IPS-15b (cell line): ENCODE results near the gene SLC6A19.

ENCODE experiments used
- H3K27me3 ChIP-seq: one replicate; pipeline ENCODE4 v1.6.1; 2013; ENCODE audit warnings: low read length; ENCODE audit not compliant: control insufficient read depth, insufficient read depth
- H3K36me3 ChIP-seq: one replicate; pipeline ENCODE4 v1.6.1; 2013; ENCODE audit warnings: low read length; ENCODE audit not compliant: control insufficient read depth, insufficient read depth
- H3K4me1 ChIP-seq: one replicate; pipeline ENCODE4 v1.6.1; 2013; ENCODE audit warnings: mild to moderate bottlenecking, low read length; ENCODE audit not compliant: control insufficient read depth, insufficient read depth
- H3K4me3 ChIP-seq: one replicate; pipeline ENCODE4 v1.5.1; 2013; ENCODE audit warnings: low read depth, low read length
- H3K9ac ChIP-seq: one replicate; pipeline ENCODE4 v1.6.1; 2013; ENCODE audit warnings: low read depth, mild to moderate bottlenecking, low read length
- H3K9me3 ChIP-seq: one replicate; pipeline ENCODE4 v1.6.1; 2013; ENCODE audit warnings: mild to moderate bottlenecking, low read length; ENCODE audit not compliant: control insufficient read depth, insufficient read depth

The SLC6A19 gene

DNA sequence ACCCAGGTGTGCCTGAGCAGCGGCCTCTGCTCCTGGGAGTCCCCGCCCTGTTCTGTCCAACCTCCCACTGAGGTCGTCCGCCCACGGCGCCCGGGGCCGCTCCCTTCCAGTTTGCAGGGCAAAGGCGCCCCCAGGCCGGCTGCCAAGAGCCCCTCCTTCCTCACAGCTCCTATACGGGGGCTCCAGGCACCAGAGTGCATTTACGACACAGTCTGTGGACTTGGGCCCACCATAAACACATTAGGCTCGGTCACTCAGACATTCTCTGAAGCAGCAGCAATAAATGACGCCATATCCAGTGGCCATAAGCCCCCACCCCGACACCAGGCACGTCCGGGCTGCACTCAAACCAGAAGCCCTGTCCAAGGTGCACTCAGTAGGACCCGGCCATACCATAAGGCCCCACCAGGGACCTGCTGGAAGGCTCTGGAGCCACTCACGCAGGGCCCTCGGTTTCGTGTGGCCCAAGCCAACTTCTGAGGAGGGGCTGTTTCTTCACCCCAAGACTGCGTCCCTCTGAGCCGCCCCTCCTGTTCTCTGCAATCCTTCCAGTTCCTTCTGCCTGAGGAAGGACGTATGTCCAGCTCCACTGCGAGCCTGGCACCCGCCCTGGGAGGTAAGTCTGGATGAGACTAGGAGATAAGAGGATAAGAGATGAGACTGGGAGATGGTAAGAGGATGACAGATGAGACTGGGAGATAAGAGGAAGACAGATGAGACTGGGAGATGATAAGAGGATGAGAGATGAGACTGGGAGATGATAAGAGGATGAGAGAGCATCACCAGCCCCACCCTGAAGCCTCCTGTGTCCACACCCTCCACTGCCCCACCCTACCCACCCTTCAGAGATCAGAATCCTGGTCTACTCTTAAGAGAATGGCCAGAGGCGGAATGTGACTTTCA, 50.5 kb downstream of the SLC6A19 start:
- Histone ChIP-seq H3K36me3 (no peaks in the 10 kb centered on the region), H3K4me1 (no peaks in the 10 kb centered on the region), H3K27me3 (no peaks in the 10 kb centered on the region), H3K4me3 (no peak overlapping the region), H3K9ac (no peak overlapping the region), H3K9me3 (no peaks in the 10 kb centered on the region)

DNA sequence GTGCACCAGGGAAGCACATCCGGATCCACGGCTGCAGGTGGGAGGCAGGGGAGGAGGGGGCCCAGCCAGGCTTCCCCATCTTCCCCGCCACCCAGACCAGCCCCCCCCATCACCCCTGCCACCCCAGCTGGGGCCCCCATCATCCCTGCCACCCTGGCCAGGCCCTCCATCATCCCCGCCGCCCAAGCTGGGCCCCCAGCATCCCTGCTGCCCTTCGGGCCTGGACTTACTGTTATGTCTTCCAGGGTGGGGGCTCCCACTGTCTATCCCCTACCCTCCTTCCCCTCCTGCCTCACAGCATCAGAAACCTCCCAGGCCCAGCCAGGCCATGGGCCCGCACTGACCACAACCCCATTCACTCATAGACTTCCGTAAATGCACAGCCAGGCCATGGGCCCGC, 51.3 kb downstream of the SLC6A19 start:
- Histone ChIP-seq H3K9ac (no peak overlapping the region), H3K36me3 (no peaks in the 10 kb centered on the region), H3K9me3 (no peaks in the 10 kb centered on the region), H3K4me1 (no peaks in the 10 kb centered on the region), H3K27me3 (no peaks in the 10 kb centered on the region), H3K4me3 (no peak overlapping the region)

DNA sequence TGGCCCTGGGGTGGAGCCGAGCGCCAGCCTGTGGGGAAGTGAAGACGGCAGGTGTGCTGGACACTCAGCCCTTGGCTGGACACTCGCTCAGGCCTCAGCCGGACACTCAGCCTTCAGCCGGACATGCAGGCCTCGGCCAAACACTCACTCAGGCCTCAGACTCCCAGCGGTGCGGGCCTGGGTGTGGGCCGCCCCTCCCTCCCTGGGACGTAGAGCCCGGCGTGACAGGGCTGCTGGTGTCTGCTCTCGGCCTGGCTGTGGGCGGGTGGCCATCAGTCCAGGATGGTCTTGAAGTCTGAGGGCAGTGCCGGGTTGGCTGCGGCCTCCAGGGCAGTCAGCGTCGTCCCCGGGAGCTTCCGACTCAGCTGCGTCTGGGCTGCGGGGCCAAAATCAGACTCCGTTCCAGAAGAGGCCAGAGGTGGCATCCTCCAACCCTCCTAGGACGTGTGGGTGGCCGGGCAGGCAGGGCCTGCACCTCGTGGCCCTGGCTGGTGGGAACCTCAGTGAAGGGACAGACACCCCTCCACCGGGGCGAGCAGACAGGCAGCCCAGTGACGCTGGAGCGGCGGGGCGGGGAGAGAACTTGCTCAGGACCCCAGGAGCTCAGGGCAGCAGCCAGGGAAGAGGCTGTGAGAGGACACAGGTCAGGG, 52.2 kb downstream of the SLC6A19 start:
- Histone ChIP-seq H3K9ac (no peak overlapping the region), H3K9me3 (no peaks in the 10 kb centered on the region), H3K4me1 (no peaks in the 10 kb centered on the region), H3K4me3 (no peak overlapping the region), H3K27me3 (no peaks in the 10 kb centered on the region), H3K36me3 (no peaks in the 10 kb centered on the region)

DNA sequence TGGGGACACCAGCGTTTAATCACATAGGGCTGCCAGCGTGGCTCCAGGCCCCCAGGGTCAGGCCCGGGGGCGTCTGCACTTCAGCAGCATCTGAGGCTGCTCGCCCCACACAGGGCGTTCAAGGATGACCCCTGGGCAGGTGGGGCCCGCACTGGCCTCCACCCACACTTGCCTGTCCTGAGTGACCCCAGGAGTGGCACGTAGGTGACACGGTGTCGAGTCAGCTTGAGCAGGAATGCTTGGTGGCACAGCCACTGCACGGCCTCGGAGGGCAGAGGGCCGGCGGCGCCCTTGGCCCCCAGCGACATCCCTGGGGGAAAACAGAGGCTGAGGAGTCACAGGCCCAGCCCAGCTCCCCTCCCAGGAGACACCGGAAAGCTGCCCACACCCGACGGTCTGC, 52.8 kb downstream of the SLC6A19 start:
- Histone ChIP-seq H3K4me3 (no peak overlapping the region), H3K9me3 (no peaks in the 10 kb centered on the region), H3K9ac (no peak overlapping the region), H3K4me1 (no peaks in the 10 kb centered on the region), H3K27me3 (no peaks in the 10 kb centered on the region), H3K36me3 (no peaks in the 10 kb centered on the region)

DNA sequence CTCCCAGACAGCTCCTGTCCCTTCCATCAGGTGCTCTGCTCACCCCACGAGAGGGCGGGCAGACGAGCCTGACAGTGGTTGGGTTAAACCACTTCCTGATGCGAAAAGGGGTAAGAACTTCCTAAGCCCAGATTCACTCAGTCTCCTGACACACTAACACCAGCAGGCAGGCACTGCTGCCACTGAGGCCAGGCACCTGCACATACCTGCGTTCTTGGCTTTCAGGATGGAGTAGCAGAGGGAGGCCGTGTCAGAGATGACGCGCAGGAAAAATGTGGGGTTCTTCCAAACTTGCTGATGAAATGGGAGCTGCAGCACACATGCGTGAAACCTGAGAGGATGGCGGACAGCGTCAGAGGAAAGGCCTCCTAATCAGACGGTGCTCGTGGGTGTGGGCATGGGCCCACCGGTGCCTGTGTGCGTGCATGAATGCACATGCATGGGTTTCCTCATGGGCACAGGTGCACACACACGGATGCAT, 53.7 kb downstream of the SLC6A19 start:
- no peaks in the 10 kb centered on the region for H3K27me3 ChIP-seq
- H3K36me3 ChIP-seq: no peaks in the 10 kb centered on the region
- no peaks in the 10 kb centered on the region for H3K4me1 ChIP-seq
- no peaks in the 10 kb centered on the region for H3K9me3 ChIP-seq
- no peak overlapping the region for H3K4me3 ChIP-seq
- H3K9ac ChIP-seq: no peak overlapping the region

DNA sequence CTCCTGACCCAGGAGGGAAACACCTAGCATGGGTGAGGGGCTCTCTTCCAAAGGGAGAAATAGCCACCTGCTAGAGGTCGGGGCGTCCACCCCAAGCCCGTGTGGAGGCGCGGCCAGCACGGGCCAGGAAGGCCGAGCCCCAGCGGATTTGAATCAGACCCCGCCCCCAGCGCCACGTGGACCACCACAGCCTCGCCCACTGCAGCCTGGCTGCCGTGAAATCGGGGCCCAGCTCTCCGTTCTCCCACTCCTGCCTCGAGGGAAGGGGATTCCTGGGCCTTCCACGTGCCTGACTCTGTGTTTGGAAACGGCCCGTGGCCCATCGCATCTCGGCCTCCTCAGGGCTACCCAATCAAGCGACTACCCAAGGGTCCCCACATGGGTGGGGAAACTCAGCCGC, 55.4 kb downstream of the SLC6A19 start:
- no peak overlapping the region for H3K9ac ChIP-seq
- no peaks in the 10 kb centered on the region for H3K4me1 ChIP-seq
- H3K36me3 ChIP-seq: peaks cover 2% of the 10 kb centered on the region
- no peaks in the 10 kb centered on the region for H3K27me3 ChIP-seq
- no peak overlapping the region for H3K4me3 ChIP-seq
- no peaks in the 10 kb centered on the region for H3K9me3 ChIP-seq

GRCh38 chr5:1257363-1257762, 56.0 kb downstream of the SLC6A19 start:
- Histone ChIP-seq H3K9me3 (no peaks in the 10 kb centered on the region), H3K4me1 (no peaks in the 10 kb centered on the region), H3K27me3 (no peaks in the 10 kb centered on the region), H3K4me3 (no peak overlapping the region), H3K9ac (no peak overlapping the region), H3K36me3 (peaks cover 2% of the 10 kb centered on the region)

GRCh38 chr5:1257841-1258240, 56.4 kb downstream of the SLC6A19 start:
- peaks cover 6% of the 10 kb centered on the region for H3K36me3 ChIP-seq

GRCh38 chr5:1259806-1260480, 58.5 kb downstream of the SLC6A19 start:
- H3K4me1 ChIP-seq: no peaks in the 10 kb centered on the region
- no peak overlapping the region for H3K9ac ChIP-seq
- peaks cover 16% of the 10 kb centered on the region for H3K36me3 ChIP-seq
- H3K27me3 ChIP-seq: no peaks in the 10 kb centered on the region
- no peak overlapping the region for H3K4me3 ChIP-seq
- H3K9me3 ChIP-seq: no peaks in the 10 kb centered on the region

More at GRCh38 chr5:1257841-1258240, 56.4 kb downstream of the SLC6A19 start:
- no peaks in the 10 kb centered on the region for H3K4me1 ChIP-seq
- no peak overlapping the region for H3K9ac ChIP-seq
- H3K9me3 ChIP-seq: no peaks in the 10 kb centered on the region
- H3K27me3 ChIP-seq: no peaks in the 10 kb centered on the region
- H3K4me3 ChIP-seq: no peak overlapping the region

DNA sequence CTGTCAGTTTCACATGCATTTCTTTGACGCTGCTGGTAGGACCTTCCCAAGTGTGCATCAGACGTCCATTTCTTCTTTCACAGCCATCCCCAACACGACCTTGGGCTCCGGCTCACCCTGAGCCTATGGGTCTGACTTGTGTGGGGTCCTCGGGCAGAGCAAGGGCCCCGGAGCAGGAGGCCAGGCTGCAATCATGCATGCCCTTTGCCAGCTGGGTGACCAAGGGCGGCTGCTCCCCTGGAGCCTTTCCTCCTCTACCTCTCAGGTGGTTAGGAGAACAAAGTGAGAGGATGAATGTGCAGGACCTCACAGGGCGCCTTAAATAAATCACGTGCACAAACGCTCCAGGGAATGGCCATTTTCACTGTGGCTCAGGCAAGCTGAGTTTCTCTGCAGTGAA, 60.2 kb downstream of the SLC6A19 start:
- H3K27me3 ChIP-seq: no peaks in the 10 kb centered on the region
- peaks cover 22% of the 10 kb centered on the region for H3K36me3 ChIP-seq
- no peaks in the 10 kb centered on the region for H3K9me3 ChIP-seq
- no peaks in the 10 kb centered on the region for H3K4me1 ChIP-seq
- no peak overlapping the region for H3K9ac ChIP-seq
- no peak overlapping the region for H3K4me3 ChIP-seq

GRCh38 chr5:1262381-1262780, 61.0 kb downstream of the SLC6A19 start:
- no peak overlapping the region for H3K9ac ChIP-seq
- H3K27me3 ChIP-seq: no peaks in the 10 kb centered on the region
- no peak overlapping the region for H3K4me3 ChIP-seq
- H3K36me3 ChIP-seq: peaks cover 22% of the 10 kb centered on the region
- no peaks in the 10 kb centered on the region for H3K9me3 ChIP-seq
- no peaks in the 10 kb centered on the region for H3K4me1 ChIP-seq
